GM12873 (cell line): ENCODE results near the gene SLC6A13.

ENCODE experiments used
- TF ChIP-seq, protein P1 (sequence below): IDR thresholded peaks from 2 replicates; pipeline ENCODE4 v1.5.1; 2012; ENCODE audit warnings: low read depth, mild to moderate bottlenecking, moderate library complexity, low read length, control low read depth; ENCODE audit not compliant: insufficient read depth; ENCODE audit errors: missing control alignments

The SLC6A13 gene

GRCh38 chr12:262817-263216, at the start of gene SLC6A13:
SLC6A13 (minus strand) TSS chr12:262836; CDS start chr12:260052, 2,784 bp downstream.
- TF ChIP-seq, protein P1, sequence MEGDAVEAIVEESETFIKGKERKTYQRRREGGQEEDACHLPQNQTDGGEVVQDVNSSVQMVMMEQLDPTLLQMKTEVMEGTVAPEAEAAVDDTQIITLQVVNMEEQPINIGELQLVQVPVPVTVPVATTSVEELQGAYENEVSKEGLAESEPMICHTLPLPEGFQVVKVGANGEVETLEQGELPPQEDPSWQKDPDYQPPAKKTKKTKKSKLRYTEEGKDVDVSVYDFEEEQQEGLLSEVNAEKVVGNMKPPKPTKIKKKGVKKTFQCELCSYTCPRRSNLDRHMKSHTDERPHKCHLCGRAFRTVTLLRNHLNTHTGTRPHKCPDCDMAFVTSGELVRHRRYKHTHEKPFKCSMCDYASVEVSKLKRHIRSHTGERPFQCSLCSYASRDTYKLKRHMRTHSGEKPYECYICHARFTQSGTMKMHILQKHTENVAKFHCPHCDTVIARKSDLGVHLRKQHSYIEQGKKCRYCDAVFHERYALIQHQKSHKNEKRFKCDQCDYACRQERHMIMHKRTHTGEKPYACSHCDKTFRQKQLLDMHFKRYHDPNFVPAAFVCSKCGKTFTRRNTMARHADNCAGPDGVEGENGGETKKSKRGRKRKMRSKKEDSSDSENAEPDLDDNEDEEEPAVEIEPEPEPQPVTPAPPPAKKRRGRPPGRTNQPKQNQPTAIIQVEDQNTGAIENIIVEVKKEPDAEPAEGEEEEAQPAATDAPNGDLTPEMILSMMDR = no peak

DNA sequence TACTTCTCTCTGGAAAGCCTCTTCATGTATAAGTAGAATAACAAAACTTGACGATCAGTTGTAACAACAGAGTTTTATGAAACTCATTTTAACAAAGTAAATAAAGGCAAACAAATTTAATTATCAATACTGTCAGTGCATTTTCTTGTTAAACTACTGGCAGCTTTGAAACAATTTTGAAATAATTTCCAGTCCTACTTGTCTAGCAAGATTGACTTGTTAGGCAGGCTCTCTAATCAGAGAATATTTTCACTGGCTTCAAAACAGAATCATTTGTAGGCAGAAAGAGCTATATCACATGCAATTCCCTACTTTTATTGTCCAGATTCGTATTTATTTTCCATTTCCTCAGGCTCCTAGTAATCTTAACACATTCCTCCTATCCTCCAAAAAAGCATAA, 45.9 kb upstream of the SLC6A13 start:
- TF ChIP-seq, protein P1 = no peak

DNA sequence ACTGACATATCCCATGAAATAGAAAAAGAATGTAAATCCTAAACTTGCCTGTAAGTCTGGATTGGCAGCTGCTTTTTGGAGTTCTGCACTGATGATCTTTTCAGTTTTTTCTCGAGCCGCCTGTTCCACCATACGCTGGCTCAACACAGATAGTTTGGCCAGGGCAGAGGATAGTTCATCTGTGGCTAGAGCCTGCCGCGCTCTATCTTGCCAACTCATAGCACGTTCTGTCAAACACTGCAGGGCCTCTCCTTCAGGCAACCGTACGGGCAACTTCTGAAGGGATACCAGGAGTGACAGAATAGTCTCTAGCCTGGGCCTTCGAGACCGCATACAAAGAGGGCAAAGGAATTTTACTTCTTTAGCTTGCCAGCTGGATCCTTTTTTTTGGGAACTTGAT, 44.8 kb upstream of the SLC6A13 start:
- TF ChIP-seq, protein P1 = no peak

DNA sequence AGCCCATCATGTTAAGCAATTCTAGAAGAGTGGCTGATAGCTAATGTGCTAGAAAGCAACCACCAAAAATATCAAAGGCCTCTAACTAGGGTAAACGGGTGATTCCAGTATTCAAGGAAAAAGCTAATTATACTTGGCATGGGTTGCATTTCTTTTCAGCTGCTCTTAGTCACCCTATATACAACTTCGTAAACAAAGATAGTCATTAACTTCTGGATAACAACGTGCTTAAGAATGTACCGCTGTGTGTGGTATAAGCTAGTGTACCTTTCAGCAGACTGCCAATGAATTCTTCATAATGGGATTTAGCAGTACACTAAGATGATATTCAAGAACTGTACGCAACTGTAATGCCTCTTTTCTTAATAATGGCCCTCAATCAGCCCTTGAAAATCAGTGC, 42.2 kb upstream of the SLC6A13 start:
- TF ChIP-seq, protein P1 = no peak

DNA sequence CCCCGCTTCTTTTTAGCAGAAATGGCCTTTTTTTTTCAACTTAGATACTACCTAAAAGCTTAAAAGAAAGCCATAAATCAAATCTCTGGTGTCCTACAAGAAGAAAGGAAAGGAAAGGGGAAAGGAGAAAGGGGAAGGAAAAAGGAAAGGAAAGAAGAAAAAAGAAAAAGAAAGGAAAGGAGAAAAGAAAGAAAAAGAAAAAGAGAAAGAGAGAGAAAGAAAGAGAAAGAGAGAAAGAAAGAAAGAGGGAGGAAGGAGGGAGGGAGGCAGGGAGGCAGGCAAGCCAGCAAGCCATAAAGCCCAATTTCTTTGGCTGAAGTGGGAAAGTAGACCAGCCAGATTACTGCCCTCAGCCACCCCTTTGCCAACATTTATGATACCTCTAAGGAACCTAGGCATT, 32.5 kb upstream of the SLC6A13 start:
- TF ChIP-seq, protein P1 = no peak

DNA sequence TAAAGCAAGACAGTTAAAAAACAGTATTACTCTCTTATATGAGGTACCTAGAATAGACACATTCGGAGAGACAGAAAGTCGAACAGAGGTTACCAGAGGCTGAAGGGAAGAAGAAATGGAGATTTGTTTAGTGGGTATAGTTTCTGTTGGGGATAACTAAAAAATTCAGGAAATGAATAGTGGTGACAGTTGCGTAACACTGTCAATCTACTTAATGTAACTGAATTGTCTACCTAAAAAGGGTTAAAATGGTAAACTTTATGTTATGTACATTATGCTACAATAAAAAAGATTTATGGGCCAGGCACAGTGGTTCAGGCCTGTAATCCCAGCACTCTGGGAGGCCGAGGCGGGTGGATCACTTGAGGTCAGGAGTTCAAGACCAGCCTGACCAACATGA, 30.6 kb upstream of the SLC6A13 start:
- TF ChIP-seq, protein P1 = no peak

- TF ChIP-seq, protein P1 = no peak
These were observed 29.6 kb upstream of the SLC6A13 start for GRCh38 chr12:292186-292585.
